Testis (tissue), 2 donors: ENCODE results near the gene NTM.

Experiments
- POLR2A ChIP-seq: fragments of 450-650 bp; IDR thresholded peaks from one replicate; pipeline ENCODE4 v1.6.1; 2017; ENCODE audit warnings: antibody characterized with exemption, mild to moderate bottlenecking, moderate library complexity
- TF ChIP-seq, protein P1 (sequence below), 3 experiments: fragments of 450-650 bp in 2 of 3; fragments of 200-600 bp in 1 of 3; sonication (generic) in 1 of 3; IDR thresholded peaks; one replicate each; pipeline ENCODE4 v1.5.1; 2016 to 2019; ENCODE audit warnings: antibody characterized with exemption in 3 of 3, mild to moderate bottlenecking in 2 of 3, moderate library complexity in 1 of 3

DNA sequence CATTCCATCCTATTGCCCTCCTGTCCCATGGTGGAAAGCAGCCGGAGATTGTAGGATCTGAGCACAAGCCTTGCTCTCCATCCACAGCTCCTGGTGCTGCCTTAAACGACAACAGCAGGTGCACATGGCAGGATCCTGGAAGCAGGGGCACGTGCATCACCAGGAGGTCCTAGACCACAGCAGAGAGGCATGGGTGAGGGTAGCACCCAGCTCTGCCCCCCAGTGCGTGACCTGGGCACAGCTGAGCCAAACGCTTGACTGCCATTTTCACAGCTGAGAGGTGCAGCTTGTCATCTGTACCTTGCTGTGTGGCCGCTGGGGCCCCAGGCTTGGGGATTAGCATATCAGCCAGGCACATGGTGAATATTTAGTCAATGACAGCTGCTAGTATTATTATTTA lies 92.7 kb downstream of the NTM start:
- TF ChIP-seq, protein P1, sequence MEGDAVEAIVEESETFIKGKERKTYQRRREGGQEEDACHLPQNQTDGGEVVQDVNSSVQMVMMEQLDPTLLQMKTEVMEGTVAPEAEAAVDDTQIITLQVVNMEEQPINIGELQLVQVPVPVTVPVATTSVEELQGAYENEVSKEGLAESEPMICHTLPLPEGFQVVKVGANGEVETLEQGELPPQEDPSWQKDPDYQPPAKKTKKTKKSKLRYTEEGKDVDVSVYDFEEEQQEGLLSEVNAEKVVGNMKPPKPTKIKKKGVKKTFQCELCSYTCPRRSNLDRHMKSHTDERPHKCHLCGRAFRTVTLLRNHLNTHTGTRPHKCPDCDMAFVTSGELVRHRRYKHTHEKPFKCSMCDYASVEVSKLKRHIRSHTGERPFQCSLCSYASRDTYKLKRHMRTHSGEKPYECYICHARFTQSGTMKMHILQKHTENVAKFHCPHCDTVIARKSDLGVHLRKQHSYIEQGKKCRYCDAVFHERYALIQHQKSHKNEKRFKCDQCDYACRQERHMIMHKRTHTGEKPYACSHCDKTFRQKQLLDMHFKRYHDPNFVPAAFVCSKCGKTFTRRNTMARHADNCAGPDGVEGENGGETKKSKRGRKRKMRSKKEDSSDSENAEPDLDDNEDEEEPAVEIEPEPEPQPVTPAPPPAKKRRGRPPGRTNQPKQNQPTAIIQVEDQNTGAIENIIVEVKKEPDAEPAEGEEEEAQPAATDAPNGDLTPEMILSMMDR (IDR thresholded peaks at IDR 0.05): no peak
- no peak for TF ChIP-seq POLR2A
